ENCODE data around the gene GFOD2. TPM values are rescaled to one million over a fixed set of nuclear protein-coding genes. Genes with fewer than 3 reads are reported as not detected.

The GFOD2 gene
- polyA plus RNA-seq, 2 donors: 36.8 to 49.6 TPM

GRCh38 chr16:67658849-67659674, 60.1 kb downstream of the GFOD2 start:
- Histone ChIP-seq H3K36me3 (ENCODE audit: control insufficient read depth in 2 of 2, insufficient read depth in 2 of 2, low read length in 1 of 2) (peaks cover 2 to 17% of the 10 kb centered on the region in 2 donors), H3K27me3 (ENCODE audit: control insufficient read depth in 1 of 2, insufficient read depth in 2 of 2, low read length in 2 of 2) (peaks cover 0 to 5% of the 10 kb centered on the region in 2 donors), H3K4me1 (ENCODE audit: control insufficient read depth in 2 of 2, insufficient read depth in 2 of 2, low read length in 1 of 2) (peaks cover 0 to 19% of the 10 kb centered on the region in 2 donors), H3K9me3 (ENCODE audit: control insufficient read depth in 2 of 2, insufficient read depth in 1 of 2, low read depth in 1 of 2, low read length in 1 of 2) (no peaks in the 10 kb centered on the region), H3K4me3 (ENCODE audit: low read depth in 1 of 2, low read length in 2 of 2) (peak overlapping the region; percentile 66 to 85), H3K27ac (ENCODE audit: low read depth in 2 of 2, low read length in 1 of 2) (no peak overlapping the region)
- WGBS, 2 donors: 33 to 35% methylated on average over 21 of the region's 21 CpGs

- Histone ChIP-seq H3K27me3 (ENCODE audit: control insufficient read depth in 1 of 2, insufficient read depth in 2 of 2, low read length in 2 of 2) (peaks cover 0 to 8% of the 10 kb centered on the region in 2 donors), H3K4me3 (ENCODE audit: low read depth in 1 of 2, low read length in 2 of 2) (no peak overlapping the region), H3K9me3 (ENCODE audit: control insufficient read depth in 2 of 2, insufficient read depth in 1 of 2, low read depth in 1 of 2, low read length in 1 of 2) (no peaks in the 10 kb centered on the region), H3K27ac (ENCODE audit: low read depth in 2 of 2, low read length in 1 of 2) (no peak overlapping the region), H3K4me1 (ENCODE audit: control insufficient read depth in 2 of 2, insufficient read depth in 2 of 2, low read length in 1 of 2) (peaks cover 5 to 24% of the 10 kb centered on the region in 2 donors), H3K36me3 (ENCODE audit: control insufficient read depth in 2 of 2, insufficient read depth in 2 of 2, low read length in 1 of 2) (peaks cover 2 to 13% of the 10 kb centered on the region in 2 donors)
- WGBS, 2 donors: 92 to 93% methylated on average over 18 of the region's 18 CpGs
Measured at GRCh38 chr16:67657751-67658518, 61.2 kb downstream of the GFOD2 start.

GRCh38 chr16:67657017-67657608, 62.0 kb downstream of the GFOD2 start:
- Histone ChIP-seq H3K36me3 (ENCODE audit: control insufficient read depth in 2 of 2, insufficient read depth in 2 of 2, low read length in 1 of 2) (peaks cover 0 to 12% of the 10 kb centered on the region in 2 donors), H3K4me3 (ENCODE audit: low read depth in 1 of 2, low read length in 2 of 2) (no peak overlapping the region), H3K27me3 (ENCODE audit: control insufficient read depth in 1 of 2, insufficient read depth in 2 of 2, low read length in 2 of 2) (peaks cover 0 to 8% of the 10 kb centered on the region in 2 donors), H3K9me3 (ENCODE audit: control insufficient read depth in 2 of 2, insufficient read depth in 1 of 2, low read depth in 1 of 2, low read length in 1 of 2) (no peaks in the 10 kb centered on the region), H3K4me1 (ENCODE audit: control insufficient read depth in 2 of 2, insufficient read depth in 2 of 2, low read length in 1 of 2) (peaks cover 7 to 24% of the 10 kb centered on the region in 2 donors), H3K27ac (ENCODE audit: low read depth in 2 of 2, low read length in 1 of 2) (no peak overlapping the region)
- WGBS, 2 donors: 92 to 94% methylated on average over 16 of the region's 16 CpGs

GRCh38 chr16:67656344-67657016, 62.6 kb downstream of the GFOD2 start:
- WGBS, 2 donors: 81 to 87% methylated on average over 9 of the region's 9 CpGs
- peaks cover 0 to 4% of the 10 kb centered on the region in 2 donors for H3K9me3 ChIP-seq (ENCODE audit: control insufficient read depth in 2 of 2, insufficient read depth in 1 of 2, low read depth in 1 of 2, low read length in 1 of 2)
- H3K4me3 ChIP-seq (ENCODE audit: low read depth in 1 of 2, low read length in 2 of 2): no peak overlapping the region
- no peak overlapping the region for H3K27ac ChIP-seq (ENCODE audit: low read depth in 2 of 2, low read length in 1 of 2)
- H3K4me1 ChIP-seq (ENCODE audit: control insufficient read depth in 2 of 2, insufficient read depth in 2 of 2, low read length in 1 of 2): peaks cover 7 to 22% of the 10 kb centered on the region in 2 donors
- H3K36me3 ChIP-seq (ENCODE audit: control insufficient read depth in 2 of 2, insufficient read depth in 2 of 2, low read length in 1 of 2): peaks cover 0 to 11% of the 10 kb centered on the region in 2 donors
- peaks cover 0 to 10% of the 10 kb centered on the region in 2 donors for H3K27me3 ChIP-seq (ENCODE audit: control insufficient read depth in 1 of 2, insufficient read depth in 2 of 2, low read length in 2 of 2)

- Histone ChIP-seq H3K4me3 (ENCODE audit: low read depth in 1 of 2, low read length in 2 of 2) (no peak overlapping the region), H3K4me1 (ENCODE audit: control insufficient read depth in 2 of 2, insufficient read depth in 2 of 2, low read length in 1 of 2) (peaks cover 7 to 16% of the 10 kb centered on the region in 2 donors), H3K27me3 (ENCODE audit: control insufficient read depth in 1 of 2, insufficient read depth in 2 of 2, low read length in 2 of 2) (peaks cover 0 to 11% of the 10 kb centered on the region in 2 donors), H3K9me3 (ENCODE audit: control insufficient read depth in 2 of 2, insufficient read depth in 1 of 2, low read depth in 1 of 2, low read length in 1 of 2) (peaks cover 0 to 4% of the 10 kb centered on the region in 2 donors), H3K27ac (ENCODE audit: low read depth in 2 of 2, low read length in 1 of 2) (no peak overlapping the region), H3K36me3 (ENCODE audit: control insufficient read depth in 2 of 2, insufficient read depth in 2 of 2, low read length in 1 of 2) (peaks cover 0 to 11% of the 10 kb centered on the region in 2 donors)
- WGBS, 2 donors: 73 to 80% methylated on average over 4 of the region's 4 CpGs
Measured at GRCh38 chr16:67655363-67655762, 63.8 kb downstream of the GFOD2 start.

- H3K27ac ChIP-seq (ENCODE audit: low read depth in 2 of 2, low read length in 1 of 2): no peak overlapping the region
- H3K4me1 ChIP-seq (ENCODE audit: control insufficient read depth in 2 of 2, insufficient read depth in 2 of 2, low read length in 1 of 2): peaks cover 7 to 16% of the 10 kb centered on the region in 2 donors
- peaks cover 0 to 11% of the 10 kb centered on the region in 2 donors for H3K36me3 ChIP-seq (ENCODE audit: control insufficient read depth in 2 of 2, insufficient read depth in 2 of 2, low read length in 1 of 2)
- H3K27me3 ChIP-seq (ENCODE audit: control insufficient read depth in 1 of 2, insufficient read depth in 2 of 2, low read length in 2 of 2): peaks cover 0 to 11% of the 10 kb centered on the region in 2 donors
- no peak overlapping the region for H3K4me3 ChIP-seq (ENCODE audit: low read depth in 1 of 2, low read length in 2 of 2)
- H3K9me3 ChIP-seq (ENCODE audit: control insufficient read depth in 2 of 2, insufficient read depth in 1 of 2, low read depth in 1 of 2, low read length in 1 of 2): peaks cover 0 to 4% of the 10 kb centered on the region in 2 donors
- WGBS, 2 donors: 44 to 45% methylated on average over 30 of the region's 30 CpGs
Measured at GRCh38 chr16:67654403-67654911, 64.7 kb downstream of the GFOD2 start.

GRCh38 chr16:67653789-67654402, 65.2 kb downstream of the GFOD2 start:
- Histone ChIP-seq H3K27me3 (ENCODE audit: control insufficient read depth in 1 of 2, insufficient read depth in 2 of 2, low read length in 2 of 2) (peaks cover 0 to 13% of the 10 kb centered on the region in 2 donors), H3K4me3 (ENCODE audit: low read depth in 1 of 2, low read length in 2 of 2) (no peak overlapping the region)

GRCh38 chr16:67653128-67653788, 65.9 kb downstream of the GFOD2 start:
- Histone ChIP-seq H3K27ac (ENCODE audit: low read depth in 2 of 2, low read length in 1 of 2) (no peak overlapping the region), H3K27me3 (ENCODE audit: control insufficient read depth in 1 of 2, insufficient read depth in 2 of 2, low read length in 2 of 2) (peaks cover 0 to 15% of the 10 kb centered on the region in 2 donors), H3K4me3 (ENCODE audit: low read depth in 1 of 2, low read length in 2 of 2) (peak overlapping the region; percentile 23 to 35), H3K9me3 (ENCODE audit: control insufficient read depth in 2 of 2, insufficient read depth in 1 of 2, low read depth in 1 of 2, low read length in 1 of 2) (peaks cover 0 to 4% of the 10 kb centered on the region in 2 donors), H3K36me3 (ENCODE audit: control insufficient read depth in 2 of 2, insufficient read depth in 2 of 2, low read length in 1 of 2) (peaks cover 0 to 11% of the 10 kb centered on the region in 2 donors), H3K4me1 (ENCODE audit: control insufficient read depth in 2 of 2, insufficient read depth in 2 of 2, low read length in 1 of 2) (peaks cover 7 to 19% of the 10 kb centered on the region in 2 donors)
- WGBS, 2 donors: 15 to 20% methylated on average over 46 to 68 of the region's 68 CpGs

More at GRCh38 chr16:67653789-67654402, 65.2 kb downstream of the GFOD2 start:
- H3K36me3 ChIP-seq (ENCODE audit: control insufficient read depth in 2 of 2, insufficient read depth in 2 of 2, low read length in 1 of 2): peaks cover 0 to 11% of the 10 kb centered on the region in 2 donors
- peaks cover 7 to 15% of the 10 kb centered on the region in 2 donors for H3K4me1 ChIP-seq (ENCODE audit: control insufficient read depth in 2 of 2, insufficient read depth in 2 of 2, low read length in 1 of 2)
- no peak overlapping the region for H3K27ac ChIP-seq (ENCODE audit: low read depth in 2 of 2, low read length in 1 of 2)
- 34 to 36% methylated on average over 22 to 24 of the region's 25 CpGs for WGBS, 2 donors
- H3K9me3 ChIP-seq (ENCODE audit: control insufficient read depth in 2 of 2, insufficient read depth in 1 of 2, low read depth in 1 of 2, low read length in 1 of 2): peaks cover 0 to 4% of the 10 kb centered on the region in 2 donors

Measured in esophagus (tissue), 2 donors.